Kidney (tissue), 14 donors: ENCODE results near the gene PTPRT. TPM values are rescaled to one million over a fixed set of nuclear protein-coding genes. Genes with fewer than 3 reads are reported as not detected.

Experiments used
- DNase-seq, 5 donors: peaks; one replicate each; pipeline ENCODE4 v3.0.0-alpha.2; 2013 to 2020
- FAIRE-seq: peaks from 2 replicates; lab custom pipeline; 2012; peaks lifted over from hg19 to GRCh38; lab: Jason Lieb, UNC
- H3K27ac ChIP-seq, 2 donors: one replicate each; pipeline ENCODE4 v1.7.0; 2013; ENCODE audit warnings: low read depth in 2 of 2, low read length in 2 of 2, inconsistent platforms in 1 of 2
- H3K27me3 ChIP-seq: one replicate; pipeline ENCODE4 v1.7.1; 2013; ENCODE audit warnings: low read length, inconsistent platforms; ENCODE audit not compliant: control insufficient read depth, insufficient read depth
- H3K36me3 ChIP-seq, 3 donors: one replicate each; pipeline versions ENCODE4 v1.7.0 to v1.7.1; 2013; ENCODE audit warnings: low read length in 3 of 3, control low read depth in 1 of 3, inconsistent platforms in 1 of 3; ENCODE audit not compliant: insufficient read depth in 3 of 3, control insufficient read depth in 2 of 3
- H3K4me1 ChIP-seq, 3 donors: one replicate each; pipeline versions ENCODE4 v1.7.0 to v1.7.1; 2013; ENCODE audit warnings: low read length in 3 of 3, inconsistent platforms in 1 of 3, low read depth in 1 of 3; ENCODE audit not compliant: control insufficient read depth in 2 of 3, insufficient read depth in 2 of 3
- H3K4me3 ChIP-seq, 3 donors: one replicate each; pipeline versions ENCODE4 v1.7.0 to v1.8.1; 2013; ENCODE audit warnings: low read length in 3 of 3, control low read depth in 1 of 3, inconsistent platforms in 1 of 3
- H3K9ac ChIP-seq, 3 donors: one replicate each; pipeline versions ENCODE4 v1.7.0 to v1.7.1; 2013; ENCODE audit warnings: low read length in 3 of 3, control low read depth in 1 of 3, inconsistent platforms in 1 of 3
- H3K9me3 ChIP-seq, 3 donors: one replicate each; pipeline versions ENCODE4 v1.7.0 to v1.7.1; 2013; ENCODE audit warnings: low read length in 3 of 3, control low read depth in 1 of 3, inconsistent platforms in 1 of 3; ENCODE audit not compliant: control insufficient read depth in 2 of 3, insufficient read depth in 1 of 3
- CTCF ChIP-seq: IDR thresholded peaks from 3 replicates; pipeline ENCODE4 v1.5.1; 2012; ENCODE audit warnings: mild to moderate bottlenecking, moderate library complexity, borderline replicate concordance; ENCODE audit not compliant: insufficient read depth; ENCODE audit errors: extremely low read depth
- intact Hi-C: fragments of 100-400 bp; cut with DNase I; formaldehyde crosslinking; loops from one replicate; pipeline ENCODE4 v1.11.1; 2022
- polyA plus RNA-seq: library from polyadenylated mRNA; stranded (reverse); fragments of 350-450 nt; fragmentation: Illumina TruSeq; extraction: RNeasy Lipid Tissue Mini Kit (QIAGEN cat#74804); gene quantifications from one replicate; pipeline ENCODE4 v1.2.3, GENCODE V29; 2014; ENCODE audit warnings: low read depth, low replicate concordance; ENCODE audit not compliant: insufficient read depth
- total RNA-seq: library from RNA; stranded (reverse); fragmentation: NEBNext Ultra II Directional; extraction: Animal tissue kit (Norgen Biotek cat#: 25700); gene quantifications from one replicate; pipeline ENCODE4 v1.2.1, GENCODE V29; 2021
- donor health status: control.
- donor health status: control.
- donor health status: control.
- donor health status: control.
- donor health status: control.
- donor health status: DM: yes; HTN: yes; CAD: no.
- donor health status: Normal renal cell carcinoma (clear cell type).

Gene PTPRT
- total and polyA plus RNA-seq, 2 donors from 2014 or later, result 0.60 TPM; not detected in 1

- Histone ChIP-seq H3K4me1 (no peaks in the 10 kb centered on the region), H3K36me3 (no peaks in the 10 kb centered on the region), H3K9me3 (no peaks in the 10 kb centered on the region), H3K9ac (no peak overlapping the region), H3K4me3 (no peak overlapping the region), H3K27me3 (no peaks in the 10 kb centered on the region), H3K27ac (no peak overlapping the region)
- DNase-seq (no peak), FAIRE-seq (no peak)
- no peak for TF ChIP-seq CTCF
- intact Hi-C loops, result no loop called here
These were observed 1122.1 kb downstream of the PTPRT start for GRCh38 chr20:42067596-42067995.

GRCh38 chr20:42067174-42067573 is 1122.5 kb downstream of the PTPRT start:
- intact Hi-C loops, result no loop called here
- H3K4me1 ChIP-seq, result no peaks in the 10 kb centered on the region

GRCh38 chr20:42063141-42063540 is 1126.6 kb downstream of the PTPRT start:
- DNase-seq (no peak), FAIRE-seq (no peak)
- Histone ChIP-seq H3K27me3 (no peaks in the 10 kb centered on the region), H3K4me3 (no peak overlapping the region), H3K27ac (no peak overlapping the region), H3K4me1 (no peaks in the 10 kb centered on the region), H3K9me3 (no peaks in the 10 kb centered on the region), H3K9ac (no peak overlapping the region), H3K36me3 (no peaks in the 10 kb centered on the region)
- no peak for TF ChIP-seq CTCF
- intact Hi-C loops, result no loop called here

More at GRCh38 chr20:42067174-42067573, 1122.5 kb downstream of the PTPRT start:
- no peak for FAIRE-seq
- H3K9me3 ChIP-seq, result no peaks in the 10 kb centered on the region
- no peak overlapping the region for H3K9ac ChIP-seq
- no peaks in the 10 kb centered on the region for H3K27me3 ChIP-seq
- no peak for TF ChIP-seq CTCF
- no peak overlapping the region for H3K4me3 ChIP-seq
- H3K36me3 ChIP-seq, result no peaks in the 10 kb centered on the region
- no peak for DNase-seq
- no peak overlapping the region for H3K27ac ChIP-seq

GRCh38 chr20:42053350-42053749 is 1136.4 kb downstream of the PTPRT start:
- no peaks in the 10 kb centered on the region for H3K36me3 ChIP-seq
- DNase-seq (no peak), FAIRE-seq (no peak)
- intact Hi-C loops, result no loop called here
- no peaks in the 10 kb centered on the region for H3K4me1 ChIP-seq
- H3K9me3 ChIP-seq, result no peaks in the 10 kb centered on the region
- H3K27ac ChIP-seq, result no peak overlapping the region
- H3K27me3 ChIP-seq, result no peaks in the 10 kb centered on the region
- no peak for TF ChIP-seq CTCF
- H3K4me3 ChIP-seq, result no peak overlapping the region
- H3K9ac ChIP-seq, result no peak overlapping the region
